ENCODE data around the gene GSTA2. TPM values are rescaled to one million over a fixed set of nuclear protein-coding genes. Genes with fewer than 3 reads are reported as not detected.
"Not testable (repeated sequence)": the region's sequence is repeated elsewhere in the genome, so short reads cannot be mapped to it uniquely, and the experiment has no call there.

The GSTA2 gene
- total RNA-seq, 1 donor from 2014 or later = not detected

DNA sequence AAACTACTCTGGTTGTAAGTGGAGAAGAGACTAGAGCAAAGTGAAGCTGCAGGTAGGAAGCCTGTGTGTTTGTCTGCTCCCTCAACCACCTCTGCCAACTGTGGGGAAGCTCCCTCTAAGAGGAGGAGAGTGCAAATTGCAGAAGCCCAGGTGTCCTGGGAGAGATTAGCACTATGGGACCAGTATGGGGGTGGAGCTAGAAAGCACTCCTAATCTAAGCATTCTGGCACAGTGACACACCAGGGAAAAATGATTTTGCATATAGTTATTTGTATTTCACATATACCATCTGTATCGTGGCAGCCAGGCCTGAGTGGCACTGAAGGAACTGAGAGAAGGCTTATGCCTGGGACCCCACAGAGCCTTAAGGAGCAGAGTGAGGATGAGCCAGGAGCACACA lies 27.6 kb upstream of the GSTA2 start:
- TF ChIP-seq, protein P1, sequence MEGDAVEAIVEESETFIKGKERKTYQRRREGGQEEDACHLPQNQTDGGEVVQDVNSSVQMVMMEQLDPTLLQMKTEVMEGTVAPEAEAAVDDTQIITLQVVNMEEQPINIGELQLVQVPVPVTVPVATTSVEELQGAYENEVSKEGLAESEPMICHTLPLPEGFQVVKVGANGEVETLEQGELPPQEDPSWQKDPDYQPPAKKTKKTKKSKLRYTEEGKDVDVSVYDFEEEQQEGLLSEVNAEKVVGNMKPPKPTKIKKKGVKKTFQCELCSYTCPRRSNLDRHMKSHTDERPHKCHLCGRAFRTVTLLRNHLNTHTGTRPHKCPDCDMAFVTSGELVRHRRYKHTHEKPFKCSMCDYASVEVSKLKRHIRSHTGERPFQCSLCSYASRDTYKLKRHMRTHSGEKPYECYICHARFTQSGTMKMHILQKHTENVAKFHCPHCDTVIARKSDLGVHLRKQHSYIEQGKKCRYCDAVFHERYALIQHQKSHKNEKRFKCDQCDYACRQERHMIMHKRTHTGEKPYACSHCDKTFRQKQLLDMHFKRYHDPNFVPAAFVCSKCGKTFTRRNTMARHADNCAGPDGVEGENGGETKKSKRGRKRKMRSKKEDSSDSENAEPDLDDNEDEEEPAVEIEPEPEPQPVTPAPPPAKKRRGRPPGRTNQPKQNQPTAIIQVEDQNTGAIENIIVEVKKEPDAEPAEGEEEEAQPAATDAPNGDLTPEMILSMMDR (conservative IDR thresholded peaks at IDR 0.05; ENCODE audit: low read depth, low read length) = no peak
- DNase-seq (ENCODE audit: low read depth) = no peak
- no peak overlapping the region for H3K4me3 ChIP-seq (ENCODE audit: low read depth, low read length)

DNA sequence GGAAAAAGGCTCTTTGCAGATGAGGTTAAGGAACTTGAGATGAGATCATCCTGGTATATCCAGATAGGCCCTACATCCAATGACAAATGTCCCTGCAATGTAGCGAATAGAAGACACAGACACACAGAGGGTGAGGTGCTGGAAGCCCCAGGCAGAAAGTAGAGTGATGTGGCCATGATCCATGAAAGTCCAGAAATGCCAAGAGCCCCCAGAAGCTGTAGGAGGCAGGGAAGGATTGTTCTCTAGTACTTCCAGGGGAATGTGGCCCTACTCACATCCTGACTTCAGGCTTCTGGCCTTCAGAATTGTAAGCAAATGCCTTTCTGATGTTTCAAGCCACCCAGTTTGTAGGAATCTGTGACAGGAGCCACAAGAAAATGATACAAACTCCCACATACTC lies 26.4 kb upstream of the GSTA2 start:
- DNase-seq (ENCODE audit: low read depth); H3K4me3 ChIP-seq (ENCODE audit: low read depth, low read length): not testable (repeated sequence)

DNA sequence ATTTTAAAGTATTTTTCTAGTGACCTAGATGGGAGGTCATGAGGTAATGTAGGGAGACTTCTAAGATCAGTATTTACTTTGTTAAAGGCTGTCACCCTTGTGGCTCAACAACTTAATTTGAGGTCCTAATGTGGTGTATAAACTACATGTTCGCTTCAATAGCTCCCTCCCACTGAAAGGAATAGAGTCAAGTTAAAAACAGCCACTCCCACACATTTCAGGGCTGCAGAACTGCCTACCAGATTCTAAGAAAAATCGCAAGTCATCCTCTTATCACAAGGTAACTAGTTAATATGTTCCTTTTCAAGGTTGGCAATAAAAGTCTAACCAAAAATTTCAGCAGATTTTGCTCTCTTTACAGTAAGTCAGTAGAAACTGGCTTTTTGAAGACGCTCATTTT lies 25.2 kb upstream of the GSTA2 start:
- H3K4me3 ChIP-seq (ENCODE audit: low read depth, low read length) = no peak overlapping the region
- no peak for DNase-seq (ENCODE audit: low read depth)
- TF ChIP-seq, protein P1 (conservative IDR thresholded peaks at IDR 0.05; ENCODE audit: low read depth, low read length) = no peak

DNA sequence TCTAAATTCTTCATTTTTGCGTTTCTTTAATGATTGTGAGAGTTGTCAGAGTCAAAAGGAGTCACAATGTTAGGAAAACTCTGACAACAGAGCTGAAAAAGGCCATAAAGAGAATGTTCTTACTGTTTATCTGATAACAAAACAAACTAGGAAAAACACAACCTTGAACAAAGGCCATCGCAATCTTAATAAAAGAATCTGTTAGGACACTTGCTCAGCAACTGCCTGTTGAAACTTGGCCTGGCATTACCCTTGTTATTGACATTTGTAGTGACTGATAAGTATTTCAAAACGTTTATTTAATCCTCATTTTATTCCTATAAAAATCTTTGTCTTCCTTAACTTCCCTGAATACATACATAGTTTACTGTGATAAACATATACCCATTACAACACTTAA lies 24.6 kb upstream of the GSTA2 start:
- H3K4me3 ChIP-seq (ENCODE audit: low read depth, low read length) = no peak overlapping the region
- TF ChIP-seq, protein P1 (conservative IDR thresholded peaks at IDR 0.05; ENCODE audit: low read depth, low read length) = no peak
- no peak for DNase-seq (ENCODE audit: low read depth)

DNA sequence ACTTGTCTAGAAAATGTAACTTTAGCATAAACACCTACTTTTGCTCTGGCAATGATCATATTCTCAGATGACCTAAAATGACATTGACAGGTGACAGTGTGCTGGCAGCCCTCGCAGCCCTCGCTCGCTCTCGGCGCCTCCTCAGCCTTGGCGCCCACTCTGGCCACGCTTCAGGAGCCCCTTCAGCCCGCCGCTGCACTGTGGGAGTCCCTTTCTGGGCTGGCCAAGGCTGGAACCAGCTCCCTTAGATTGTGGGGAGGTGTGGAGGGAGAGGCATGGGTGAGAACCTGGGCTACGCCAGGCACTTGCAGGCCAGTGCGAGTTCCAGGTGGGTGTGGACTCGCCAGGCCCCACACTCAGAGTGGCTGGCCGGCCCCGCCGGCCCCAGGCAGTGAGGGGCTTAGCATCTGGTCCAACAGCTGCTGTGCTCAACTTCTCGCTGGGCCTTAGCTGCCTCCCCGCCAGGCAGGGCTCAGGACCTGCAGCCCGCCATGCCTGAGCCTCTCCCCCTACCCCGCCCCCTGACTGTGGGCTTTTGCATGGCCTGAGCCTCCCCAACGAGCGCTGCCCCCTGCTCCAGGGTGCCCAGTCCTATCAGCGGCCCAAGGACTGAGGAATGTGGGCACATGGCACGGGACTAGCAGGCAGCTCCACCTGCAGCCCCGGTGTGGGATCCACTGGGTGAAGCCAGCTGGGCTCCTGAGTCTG lies 23.1 kb upstream of the GSTA2 start:
- H3K4me3 ChIP-seq (ENCODE audit: low read depth, low read length) = no peak overlapping the region
- TF ChIP-seq, protein P1 (conservative IDR thresholded peaks at IDR 0.05; ENCODE audit: low read depth, low read length) = no peak
- DNase-seq (ENCODE audit: low read depth) = no peak

DNA sequence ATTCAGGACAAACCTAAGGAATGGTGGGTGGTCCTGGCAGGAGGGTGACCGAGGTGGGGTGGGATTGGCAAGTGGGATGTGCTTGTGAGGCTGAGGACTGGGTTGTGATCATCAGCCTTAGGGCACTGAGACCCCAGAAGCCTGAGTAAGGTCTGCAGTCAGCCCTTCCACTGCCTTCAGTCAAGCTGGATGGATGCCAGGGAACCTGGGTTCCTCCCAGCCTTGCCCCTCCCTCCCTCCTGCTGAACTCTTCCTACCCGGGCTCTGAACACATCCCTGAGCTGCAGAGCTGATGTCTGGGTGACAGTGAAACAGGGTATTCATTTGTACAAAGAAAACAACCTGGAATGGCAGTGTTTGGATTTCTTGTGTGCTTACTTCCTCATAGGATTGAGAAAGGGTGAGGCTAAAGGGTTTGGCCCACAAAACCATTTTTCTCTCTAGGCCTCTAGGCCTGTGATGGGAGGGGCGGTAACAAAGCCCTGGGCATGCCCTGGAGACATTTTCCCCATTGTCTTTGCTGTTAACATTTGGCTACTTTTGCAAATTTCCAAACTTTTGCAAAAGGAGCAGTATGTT lies 19.5 kb upstream of the GSTA2 start:
- not testable (repeated sequence) for H3K4me3 ChIP-seq (ENCODE audit: low read depth, low read length); DNase-seq (ENCODE audit: low read depth)

DNA sequence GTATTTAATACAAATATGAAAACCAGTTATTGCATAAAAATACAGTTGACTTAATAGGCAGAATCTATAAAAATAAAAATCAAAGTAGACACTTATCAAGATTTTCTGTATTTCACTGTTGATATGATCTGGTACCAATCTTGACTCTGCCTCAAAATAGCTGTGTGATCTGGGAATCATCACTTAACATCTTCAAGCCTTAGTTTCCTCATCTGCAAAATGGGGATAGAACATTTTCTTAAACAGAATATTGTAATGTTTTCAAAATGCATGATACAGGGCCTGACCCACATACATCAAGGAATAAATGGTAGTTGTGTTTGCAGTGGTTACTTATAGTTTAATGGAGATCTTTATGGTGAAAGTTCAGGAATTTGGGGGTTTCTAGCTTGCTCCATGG lies 18.9 kb upstream of the GSTA2 start:
- DNase-seq (ENCODE audit: low read depth); H3K4me3 ChIP-seq (ENCODE audit: low read depth, low read length): not testable (repeated sequence)

DNA sequence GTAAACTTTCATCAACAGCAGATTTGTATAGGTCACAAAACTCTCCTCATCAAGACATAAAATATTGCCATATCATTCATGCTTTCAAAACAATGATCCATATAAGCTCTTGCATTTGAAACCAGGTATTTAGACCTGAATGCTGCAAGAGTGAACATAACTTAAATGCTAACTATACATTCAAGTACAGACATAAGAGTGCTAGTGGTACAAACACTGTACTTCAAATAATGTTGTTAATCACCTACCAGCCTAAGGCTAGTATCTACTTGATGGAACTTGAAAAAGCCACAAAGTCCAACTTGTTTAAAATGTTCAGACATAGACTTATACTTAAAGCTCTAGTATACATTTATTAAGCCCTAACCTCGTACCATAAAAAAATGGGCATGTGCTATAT lies 16.0 kb upstream of the GSTA2 start:
- TF ChIP-seq, protein P1 (conservative IDR thresholded peaks at IDR 0.05; ENCODE audit: low read depth, low read length) = no peak
- H3K4me3 ChIP-seq (ENCODE audit: low read depth, low read length) = no peak overlapping the region
- DNase-seq (ENCODE audit: low read depth) = no peak

DNA sequence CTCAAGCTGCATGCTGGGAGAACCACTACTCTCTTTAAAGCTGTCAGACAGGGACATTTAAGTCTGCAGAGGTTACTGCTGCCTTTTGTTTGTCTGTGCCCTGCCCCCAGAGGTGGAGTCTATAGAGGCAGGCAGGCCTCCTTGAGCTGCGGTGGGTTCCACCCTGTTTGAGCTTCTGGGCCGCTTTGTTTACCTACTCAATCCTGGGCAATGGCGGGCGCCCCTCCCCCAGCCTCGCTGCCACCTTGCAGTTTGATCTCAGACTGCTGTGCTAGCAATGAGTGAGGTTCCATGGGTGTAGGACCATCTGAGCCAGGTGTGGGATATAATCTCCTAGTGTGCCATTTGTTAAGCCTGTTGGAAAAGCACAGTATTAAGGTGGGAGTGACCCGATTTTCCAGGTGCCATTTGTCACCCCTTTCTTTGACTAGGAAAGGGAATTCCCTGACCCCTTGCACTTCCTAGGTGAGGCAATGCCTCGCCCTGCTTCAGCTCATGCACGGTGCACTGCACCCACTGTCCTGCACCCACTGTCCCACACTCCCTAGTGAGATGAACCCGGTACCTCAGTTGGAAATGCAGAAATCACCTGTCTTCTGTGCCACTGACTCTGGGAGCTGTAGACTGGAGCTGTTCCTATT lies 13.6 kb upstream of the GSTA2 start:
- DNase-seq (ENCODE audit: low read depth); H3K4me3 ChIP-seq (ENCODE audit: low read depth, low read length): not testable (repeated sequence)

DNA sequence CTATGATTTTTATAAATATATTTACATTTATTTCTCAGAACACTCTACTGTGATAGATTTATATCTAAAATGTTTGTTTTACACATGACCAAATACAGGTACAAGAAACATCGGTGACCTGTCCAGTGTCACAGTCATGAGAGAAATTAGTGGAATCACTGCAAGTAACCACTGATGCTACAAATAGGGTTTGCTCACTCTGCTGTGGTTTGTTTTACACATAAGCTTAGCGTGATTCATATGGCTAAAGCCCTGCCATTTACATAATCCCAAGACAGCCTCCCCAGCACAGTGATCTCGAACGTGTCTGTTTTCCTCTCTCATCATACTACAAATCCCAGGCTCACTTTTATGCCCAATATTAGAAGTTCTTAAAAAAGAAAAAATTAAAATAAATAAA lies 6.1 kb upstream of the GSTA2 start:
- DNase-seq (ENCODE audit: low read depth); H3K4me3 ChIP-seq (ENCODE audit: low read depth, low read length): not testable (repeated sequence)

DNA sequence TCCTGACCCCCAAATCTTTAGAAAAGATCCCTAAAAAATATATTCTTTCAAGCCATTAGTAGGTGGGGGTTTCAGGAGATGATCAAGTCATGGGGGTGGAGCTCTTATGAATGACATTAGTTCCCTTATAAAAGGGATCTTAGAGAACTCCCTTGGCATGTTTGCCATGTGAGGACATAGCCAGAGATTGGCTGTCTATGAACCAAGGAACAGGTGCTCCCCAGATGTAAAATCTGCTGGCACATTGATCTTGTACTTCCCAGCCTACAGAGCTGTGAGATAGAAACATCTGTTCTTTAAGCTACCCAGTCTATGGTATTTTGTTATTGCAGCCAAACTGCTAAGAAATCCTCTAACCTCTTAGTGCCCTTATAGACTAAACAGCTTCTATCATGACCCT lies 4.4 kb upstream of the GSTA2 start:
- DNase-seq (ENCODE audit: low read depth); H3K4me3 ChIP-seq (ENCODE audit: low read depth, low read length): not testable (repeated sequence)

DNA sequence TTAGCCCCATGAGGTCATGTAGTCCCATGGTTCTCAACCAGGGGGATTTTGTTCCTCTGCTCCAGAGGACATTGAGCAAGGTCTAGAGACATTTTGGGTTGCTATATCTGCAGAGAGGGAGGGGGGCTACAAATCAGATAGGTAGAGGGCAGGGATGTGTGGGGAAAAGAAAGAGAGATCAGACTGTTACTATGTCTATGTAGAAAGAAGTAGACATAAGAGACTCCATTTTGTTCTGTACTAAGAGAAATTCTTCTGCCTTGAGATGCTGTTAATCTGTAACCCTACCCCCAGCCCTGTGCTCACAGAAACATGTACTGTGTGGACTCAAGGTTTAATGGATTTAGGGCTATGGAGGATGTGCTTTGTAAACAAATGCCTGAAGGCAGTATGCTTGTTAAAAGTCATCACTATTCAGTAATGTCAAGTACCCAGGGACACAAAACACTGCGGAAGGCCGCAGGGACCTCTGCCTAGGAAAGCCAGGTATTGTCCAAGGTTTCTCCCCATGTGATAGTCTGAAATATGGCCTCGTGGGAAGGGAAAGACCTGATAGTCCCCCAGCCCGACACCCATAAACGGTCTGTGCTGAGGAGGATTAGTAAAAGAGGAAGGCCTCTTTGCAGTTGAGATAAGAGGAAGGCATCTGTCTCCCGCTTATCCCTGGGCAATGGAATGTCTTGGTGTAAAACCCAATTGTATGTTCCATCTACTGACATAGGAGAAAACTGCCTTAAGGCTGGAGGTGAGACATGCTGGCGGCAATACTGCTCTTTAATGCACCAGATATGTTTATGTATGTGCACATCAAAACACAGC lies 1.4 kb downstream of the GSTA2 start:
- DNase-seq (ENCODE audit: low read depth); H3K4me3 ChIP-seq (ENCODE audit: low read depth, low read length): not testable (repeated sequence)
